Measurements from ENCODE around the gene GDF15. TPM values are rescaled to one million over a fixed set of nuclear protein-coding genes. Genes with fewer than 3 reads are reported as not detected.
A peak's percentile ranks its signal among the peaks of the same experiment; 100 is the strongest.

Gene GDF15
- polyA plus RNA-seq, 1 of the 3 experiments (the other 2 are of a cell fraction), result 129 TPM

DNA sequence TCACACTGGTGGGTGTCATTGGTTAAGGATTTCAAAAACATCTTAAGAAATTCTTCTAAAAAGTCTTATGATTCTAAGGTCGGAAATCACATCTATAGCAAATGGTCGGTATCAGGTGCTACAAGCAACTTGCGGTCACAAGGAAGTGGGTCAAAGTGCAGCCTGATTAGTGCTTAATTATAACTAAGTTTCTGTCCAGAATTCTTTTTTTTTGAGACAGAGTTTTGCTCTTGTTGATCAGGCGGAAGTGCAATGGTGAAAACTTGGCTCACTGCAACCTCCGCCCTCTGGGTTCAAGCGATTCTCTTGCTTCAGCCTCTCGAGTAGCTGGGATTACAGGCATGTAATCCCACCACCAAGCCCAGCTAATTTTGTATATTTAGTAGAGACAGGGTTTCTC, 1.2 kb upstream of the GDF15 start:
- Histone ChIP-seq H3K4me2 (no peak overlapping the region), H3K4me1 (ENCODE audit: control insufficient read depth in 1 of 2, insufficient read depth in 2 of 2, low read depth in 1 of 2, low read length in 1 of 2) (peaks cover 8 to 9% of the 10 kb centered on the region in 2 experiments; a peak in 2 of 4 replicates), H3K27ac (ENCODE audit: low read depth in 2 of 2, low read length in 1 of 2) (no peak overlapping the region), H3K27me3 (ENCODE audit: insufficient read depth) (no peaks in the 10 kb centered on the region), H2AFZ (ENCODE audit: low read depth) (no peak overlapping the region), H3K36me3 (replicated peaks in 1 of 2; ENCODE audit: control insufficient read depth in 1 of 2, insufficient read depth in 2 of 2, low read length in 1 of 2) (peaks cover 3 to 4% of the 10 kb centered on the region in 2 experiments), H3K4me3 (ENCODE audit: low read depth in 2 of 2, low read length in 1 of 2) (no peak overlapping the region), H3F3A (replicated peaks; ENCODE audit: insufficient read depth) (peaks cover 18% of the 10 kb centered on the region), H3K9me3 (no peaks in the 10 kb centered on the region), H3K9ac (no peak overlapping the region), H4K20me1 (ENCODE audit: insufficient read depth) (no peaks in the 10 kb centered on the region; the same call in 1 of the 2 replicates), H3K9me2 (no peaks in the 10 kb centered on the region), H3K79me2 (ENCODE audit: insufficient read depth) (peaks cover 9% of the 10 kb centered on the region)
- ChIA-PET POLR2A (no interaction called here), CTCF (interaction anchor here (8.6 kb wide), 1 partner anchor 35 kb away, joined by 83 read pairs; no protein-coding TSS in a partner anchor)
- WGBS (ENCODE audit: low lambda C conversion rate), result 97% methylated on average over 7 of the region's 7 CpGs
- no peak for TF ChIP-seq NFIC (IDR thresholded peaks at IDR 0.05; ENCODE audit: borderline replicate concordance)
- no peak for TF ChIP-seq POLR2AphosphoS5 (IDR thresholded peaks at IDR 0.05; ENCODE audit: low read depth, low read length)
- TF ChIP-seq, protein P1, sequence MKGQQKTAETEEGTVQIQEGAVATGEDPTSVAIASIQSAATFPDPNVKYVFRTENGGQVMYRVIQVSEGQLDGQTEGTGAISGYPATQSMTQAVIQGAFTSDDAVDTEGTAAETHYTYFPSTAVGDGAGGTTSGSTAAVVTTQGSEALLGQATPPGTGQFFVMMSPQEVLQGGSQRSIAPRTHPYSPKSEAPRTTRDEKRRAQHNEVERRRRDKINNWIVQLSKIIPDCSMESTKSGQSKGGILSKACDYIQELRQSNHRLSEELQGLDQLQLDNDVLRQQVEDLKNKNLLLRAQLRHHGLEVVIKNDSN (IDR thresholded peaks at IDR 0.05; ENCODE audit: borderline replicate concordance, low read depth), result no peak
- no peak for TF ChIP-seq EP300 (IDR thresholded peaks at IDR 0.05; ENCODE audit: borderline replicate concordance in 1 of 2, low read depth in 1 of 2, low read length in 1 of 2)
- no peak for TF ChIP-seq SIN3A (IDR thresholded peaks at IDR 0.05; ENCODE audit: borderline replicate concordance, low read depth, low read length)
- TF ChIP-seq, protein P2, sequence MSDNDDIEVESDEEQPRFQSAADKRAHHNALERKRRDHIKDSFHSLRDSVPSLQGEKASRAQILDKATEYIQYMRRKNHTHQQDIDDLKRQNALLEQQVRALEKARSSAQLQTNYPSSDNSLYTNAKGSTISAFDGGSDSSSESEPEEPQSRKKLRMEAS (IDR thresholded peaks at IDR 0.05; ENCODE audit: low read depth), result no peak
- TF ChIP-seq NRF1 (IDR thresholded peaks at IDR 0.05; ENCODE audit: low read depth, low read length), result no peak
- DNase-seq, result no peak

DNA sequence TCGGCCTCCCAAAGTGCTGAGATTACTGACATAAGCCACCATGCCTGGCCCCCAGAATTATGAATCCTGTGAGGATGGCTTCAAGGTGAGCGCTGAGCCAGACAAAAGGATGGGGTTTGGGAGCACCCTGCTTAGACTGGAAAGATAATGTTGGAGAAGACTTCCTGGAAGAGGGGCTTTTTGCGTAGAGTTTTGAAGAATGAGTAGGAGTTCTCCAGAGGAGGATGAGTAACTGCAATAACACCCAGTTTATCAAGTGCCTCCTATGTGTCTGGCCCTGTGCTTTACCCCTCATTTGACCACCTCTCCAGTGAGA, 641 bp upstream of the GDF15 start:
- H3K4me1 ChIP-seq (ENCODE audit: control insufficient read depth in 1 of 2, insufficient read depth in 2 of 2, low read depth in 1 of 2, low read length in 1 of 2), result peaks cover 4 to 9% of the 10 kb centered on the region in 2 experiments; a peak in 2 of 4 replicates
- H2AFZ ChIP-seq (ENCODE audit: low read depth), result no peak overlapping the region
- peaks cover 9% of the 10 kb centered on the region for H3K79me2 ChIP-seq (ENCODE audit: insufficient read depth)
- H3K9me2 ChIP-seq, result no peaks in the 10 kb centered on the region
- H4K20me1 ChIP-seq (ENCODE audit: insufficient read depth), result no peaks in the 10 kb centered on the region; the same call in 1 of the 2 replicates
- H3K4me3 ChIP-seq (ENCODE audit: low read depth in 2 of 2, low read length in 1 of 2), result no peak overlapping the region
- 97% methylated on average over 3 of the region's 3 CpGs for WGBS (ENCODE audit: low lambda C conversion rate)
- TF ChIP-seq FOXM1 (IDR thresholded peaks at IDR 0.05; ENCODE audit: low read depth), result no peak
- TF ChIP-seq SMC3 (IDR thresholded peaks at IDR 0.05; ENCODE audit: low read depth, low read length), result no peak
- TF ChIP-seq MEF2A (IDR thresholded peaks at IDR 0.05; ENCODE audit: borderline replicate concordance, low read depth), result no peak
- no peak for TF ChIP-seq RAD21 (IDR thresholded peaks at IDR 0.05; ENCODE audit: low read length)
- TF ChIP-seq, protein P3, sequence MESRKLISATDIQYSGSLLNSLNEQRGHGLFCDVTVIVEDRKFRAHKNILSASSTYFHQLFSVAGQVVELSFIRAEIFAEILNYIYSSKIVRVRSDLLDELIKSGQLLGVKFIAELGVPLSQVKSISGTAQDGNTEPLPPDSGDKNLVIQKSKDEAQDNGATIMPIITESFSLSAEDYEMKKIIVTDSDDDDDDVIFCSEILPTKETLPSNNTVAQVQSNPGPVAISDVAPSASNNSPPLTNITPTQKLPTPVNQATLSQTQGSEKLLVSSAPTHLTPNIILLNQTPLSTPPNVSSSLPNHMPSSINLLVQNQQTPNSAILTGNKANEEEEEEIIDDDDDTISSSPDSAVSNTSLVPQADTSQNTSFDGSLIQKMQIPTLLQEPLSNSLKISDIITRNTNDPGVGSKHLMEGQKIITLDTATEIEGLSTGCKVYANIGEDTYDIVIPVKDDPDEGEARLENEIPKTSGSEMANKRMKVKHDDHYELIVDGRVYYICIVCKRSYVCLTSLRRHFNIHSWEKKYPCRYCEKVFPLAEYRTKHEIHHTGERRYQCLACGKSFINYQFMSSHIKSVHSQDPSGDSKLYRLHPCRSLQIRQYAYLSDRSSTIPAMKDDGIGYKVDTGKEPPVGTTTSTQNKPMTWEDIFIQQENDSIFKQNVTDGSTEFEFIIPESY (IDR thresholded peaks at IDR 0.05; ENCODE audit: borderline replicate concordance, low read depth), result no peak
- TF ChIP-seq RCOR1 (IDR thresholded peaks at IDR 0.05; ENCODE audit: low read length), result no peak
- no peak for TF ChIP-seq POLR2AphosphoS5 (IDR thresholded peaks at IDR 0.05; ENCODE audit: low read depth, low read length)
- H3F3A ChIP-seq (replicated peaks; ENCODE audit: insufficient read depth), result peaks cover 18% of the 10 kb centered on the region
- H3K27me3 ChIP-seq (ENCODE audit: insufficient read depth), result no peaks in the 10 kb centered on the region
- H3K4me2 ChIP-seq, result no peak overlapping the region
- H3K36me3 ChIP-seq (replicated peaks in 1 of 2; ENCODE audit: control insufficient read depth in 1 of 2, insufficient read depth in 2 of 2, low read length in 1 of 2), result peaks cover 3 to 6% of the 10 kb centered on the region in 2 experiments
- H3K27ac ChIP-seq (ENCODE audit: low read depth in 2 of 2, low read length in 1 of 2), result peak overlapping the region; percentile 23 to 24; a peak in 2 of 4 replicates
- H3K9ac ChIP-seq, result no peak overlapping the region
- no peaks in the 10 kb centered on the region for H3K9me3 ChIP-seq
- no peak for DNase-seq
- POLR2A ChIA-PET, result no interaction called here
- CTCF ChIA-PET, result interaction anchor here (0.6 to 8.6 kb wide), 11 partner anchors 12 to 36 kb away, joined by 3 to 160 read pairs (median 6); partner anchors contain the start of gene SSBP4
